ENCODE results near the gene VGLL1.

DNA sequence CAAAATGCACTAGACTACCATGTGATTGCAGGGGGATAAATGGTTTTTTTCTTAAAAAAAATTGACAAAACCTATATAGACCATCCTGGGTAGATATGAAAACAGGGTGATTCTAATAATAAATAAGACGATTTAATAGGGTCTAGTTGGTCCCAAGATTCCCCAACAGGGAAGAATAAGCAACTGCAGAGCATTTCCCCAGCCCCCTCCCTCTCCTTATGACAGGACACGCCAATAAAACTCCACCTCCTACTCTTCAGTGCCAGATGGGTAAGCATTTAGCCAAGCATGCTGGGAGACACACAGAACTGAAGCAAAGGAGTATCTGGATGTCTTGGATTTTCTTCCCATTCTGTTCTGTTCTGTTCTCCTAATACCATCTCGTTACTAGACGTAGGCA lies 44.4 kb upstream of the VGLL1 start, which contains the start of gene BRS3:
- TF ChIP-seq, protein P1, sequence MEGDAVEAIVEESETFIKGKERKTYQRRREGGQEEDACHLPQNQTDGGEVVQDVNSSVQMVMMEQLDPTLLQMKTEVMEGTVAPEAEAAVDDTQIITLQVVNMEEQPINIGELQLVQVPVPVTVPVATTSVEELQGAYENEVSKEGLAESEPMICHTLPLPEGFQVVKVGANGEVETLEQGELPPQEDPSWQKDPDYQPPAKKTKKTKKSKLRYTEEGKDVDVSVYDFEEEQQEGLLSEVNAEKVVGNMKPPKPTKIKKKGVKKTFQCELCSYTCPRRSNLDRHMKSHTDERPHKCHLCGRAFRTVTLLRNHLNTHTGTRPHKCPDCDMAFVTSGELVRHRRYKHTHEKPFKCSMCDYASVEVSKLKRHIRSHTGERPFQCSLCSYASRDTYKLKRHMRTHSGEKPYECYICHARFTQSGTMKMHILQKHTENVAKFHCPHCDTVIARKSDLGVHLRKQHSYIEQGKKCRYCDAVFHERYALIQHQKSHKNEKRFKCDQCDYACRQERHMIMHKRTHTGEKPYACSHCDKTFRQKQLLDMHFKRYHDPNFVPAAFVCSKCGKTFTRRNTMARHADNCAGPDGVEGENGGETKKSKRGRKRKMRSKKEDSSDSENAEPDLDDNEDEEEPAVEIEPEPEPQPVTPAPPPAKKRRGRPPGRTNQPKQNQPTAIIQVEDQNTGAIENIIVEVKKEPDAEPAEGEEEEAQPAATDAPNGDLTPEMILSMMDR (IDR thresholded peaks at IDR 0.05 in 4 of 5, conservative IDR thresholded peaks at IDR 0.05 in 1 of 5) = no peak
- TF ChIP-seq POLR2A (IDR thresholded peaks at IDR 0.05) = no peak

Measured in gastrocnemius medialis (tissue), 4 donors.